ENCODE measurements around the gene IGSF21. TPM values are rescaled to one million over a fixed set of nuclear protein-coding genes. Genes with fewer than 3 reads are reported as not detected.

Gene IGSF21
- total and polyA plus RNA-seq, 2 of the 4 experiments (the other 2 are of a cell fraction): not detected

DNA sequence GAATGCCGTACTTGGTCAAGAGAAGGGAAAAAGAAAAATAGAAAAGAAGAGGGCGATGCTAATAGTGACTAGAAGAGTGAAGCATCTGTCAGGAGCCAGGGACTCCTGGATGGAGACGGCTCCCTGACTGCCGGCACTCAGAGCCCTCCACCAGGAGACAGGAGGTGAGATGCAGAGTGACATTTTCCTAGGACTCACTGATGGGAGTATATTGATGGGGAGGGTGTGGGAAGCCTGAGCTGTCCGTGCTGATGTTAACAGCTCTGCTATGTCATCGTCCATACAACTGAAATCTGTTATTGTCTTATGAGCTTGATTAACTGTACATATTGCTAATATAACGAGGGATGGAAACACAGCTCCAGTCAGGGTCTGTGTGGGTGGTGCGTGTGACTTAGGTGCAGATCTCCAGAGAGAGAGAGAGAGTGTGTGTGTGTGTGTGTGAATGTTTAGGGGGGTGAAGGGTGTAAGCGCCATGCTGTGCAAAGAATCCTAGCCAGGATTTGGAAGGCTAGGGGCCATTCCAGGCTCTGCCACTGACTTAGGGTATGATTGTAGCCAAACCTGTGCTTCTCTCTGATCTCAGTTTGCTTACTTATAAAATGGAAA lies 250.1 kb downstream of the IGSF21 start:
- Histone ChIP-seq H4K91ac (ENCODE audit: insufficient read depth, low read depth, low read length) (no peak overlapping the region), H2BK120ac (ENCODE audit: low read depth, low read length) (no peak overlapping the region), H3K14ac (replicated peaks; ENCODE audit: low read depth, low read length) (no peak overlapping the region), H3K27ac (ENCODE audit: insufficient read depth, low read length) (no peak overlapping the region), H3K36me3 (ENCODE audit: control insufficient read depth, insufficient read depth, low read length) (no peaks in the 10 kb centered on the region), H2BK20ac (ENCODE audit: low read depth, low read length) (no peak overlapping the region), H3K9me3 (ENCODE audit: control insufficient read depth, insufficient read depth, low read length) (peaks cover 32% of the 10 kb centered on the region), H4K8ac (ENCODE audit: low read depth in 2 of 2, low read length in 2 of 2) (no peak overlapping the region), H3K4me2 (ENCODE audit: low read depth, low read length) (no peak overlapping the region), H4K5ac (ENCODE audit: low read depth, low read length) (no peak overlapping the region), H2AK5ac (ENCODE audit: low read depth, low read length) (no peak overlapping the region), H3K79me1 (ENCODE audit: low read depth in 1 of 2, low read length in 2 of 2) (no peaks in the 10 kb centered on the region), H3K56ac (ENCODE audit: extremely low read depth, insufficient read depth, low read length) (no peak overlapping the region), H3K23ac (ENCODE audit: low read depth, low read length) (no peak overlapping the region), H2BK15ac (ENCODE audit: low read depth, low read length) (no peak overlapping the region), H4K20me1 (ENCODE audit: insufficient read depth, low read length) (no peaks in the 10 kb centered on the region), H3K9me1 (ENCODE audit: insufficient read depth, low read length) (no peaks in the 10 kb centered on the region), H3K4me1 (ENCODE audit: control insufficient read depth, insufficient read depth, low read length) (no peaks in the 10 kb centered on the region), H3K18ac (ENCODE audit: low read depth, low read length) (no peak overlapping the region), H3K9ac (ENCODE audit: low read depth, low read length) (no peak overlapping the region), H3K4ac (ENCODE audit: low read depth, low read length) (no peak overlapping the region), H2AFZ (replicated peaks; ENCODE audit: low read length, poor library complexity) (no peak overlapping the region), H3K4me3 (ENCODE audit: insufficient read depth, low read depth, low read length) (no peak overlapping the region), H3K27me3 (ENCODE audit: control insufficient read depth, insufficient read depth, low read length) (no peaks in the 10 kb centered on the region), H2BK5ac (ENCODE audit: low read depth, low read length, poor library complexity, severe bottlenecking) (no peak overlapping the region), H2AK9ac (replicated peaks; ENCODE audit: low read depth, low read length, poor library complexity) (no peak overlapping the region)
- ATAC-seq (ENCODE audit: low read depth): no peak
- DNase-seq: no peak
- ChIA-PET CTCF (no interaction called here), POLR2A (ENCODE audit: unreplicated experiment) (no interaction called here)
- TF ChIP-seq BHLHE40 (IDR thresholded peaks at IDR 0.05; ENCODE audit: low read depth, low read length) (no peak), CHD1 (IDR thresholded peaks at IDR 0.05; ENCODE audit: low read depth, low read length) (no peak), MAFK (IDR thresholded peaks at IDR 0.05; ENCODE audit: low read depth, low read length) (no peak), SMC3 (IDR thresholded peaks at IDR 0.05; ENCODE audit: low read depth, low read length) (no peak), MAZ (IDR thresholded peaks at IDR 0.05; ENCODE audit: borderline replicate concordance, low read depth, low read length) (no peak), POLR2A (IDR thresholded peaks at IDR 0.05; ENCODE audit: low read depth, low read length) (no peak), RAD21 (IDR thresholded peaks at IDR 0.05; ENCODE audit: low read length) (no peak), NFE2L2 (IDR thresholded peaks at IDR 0.05; ENCODE audit: low read depth, low read length) (no peak), RCOR1 (IDR thresholded peaks at IDR 0.05; ENCODE audit: insufficient replicate concordance, low read length) (no peak), RFX5 (IDR thresholded peaks at IDR 0.05; ENCODE audit: low read depth, low read length) (no peak), FOS (IDR thresholded peaks at IDR 0.05; ENCODE audit: low read depth, low read length) (no peak), MXI1 (IDR thresholded peaks at IDR 0.05; ENCODE audit: borderline replicate concordance, low read depth, low read length) (no peak), CEBPB (IDR thresholded peaks at IDR 0.05; ENCODE audit: low read depth, low read length) (no peak)
- TF ChIP-seq, protein P1, sequence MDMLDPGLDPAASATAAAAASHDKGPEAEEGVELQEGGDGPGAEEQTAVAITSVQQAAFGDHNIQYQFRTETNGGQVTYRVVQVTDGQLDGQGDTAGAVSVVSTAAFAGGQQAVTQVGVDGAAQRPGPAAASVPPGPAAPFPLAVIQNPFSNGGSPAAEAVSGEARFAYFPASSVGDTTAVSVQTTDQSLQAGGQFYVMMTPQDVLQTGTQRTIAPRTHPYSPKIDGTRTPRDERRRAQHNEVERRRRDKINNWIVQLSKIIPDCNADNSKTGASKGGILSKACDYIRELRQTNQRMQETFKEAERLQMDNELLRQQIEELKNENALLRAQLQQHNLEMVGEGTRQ (IDR thresholded peaks at IDR 0.05; ENCODE audit: low read depth, low read length): no peak
- TF ChIP-seq, protein P2, sequence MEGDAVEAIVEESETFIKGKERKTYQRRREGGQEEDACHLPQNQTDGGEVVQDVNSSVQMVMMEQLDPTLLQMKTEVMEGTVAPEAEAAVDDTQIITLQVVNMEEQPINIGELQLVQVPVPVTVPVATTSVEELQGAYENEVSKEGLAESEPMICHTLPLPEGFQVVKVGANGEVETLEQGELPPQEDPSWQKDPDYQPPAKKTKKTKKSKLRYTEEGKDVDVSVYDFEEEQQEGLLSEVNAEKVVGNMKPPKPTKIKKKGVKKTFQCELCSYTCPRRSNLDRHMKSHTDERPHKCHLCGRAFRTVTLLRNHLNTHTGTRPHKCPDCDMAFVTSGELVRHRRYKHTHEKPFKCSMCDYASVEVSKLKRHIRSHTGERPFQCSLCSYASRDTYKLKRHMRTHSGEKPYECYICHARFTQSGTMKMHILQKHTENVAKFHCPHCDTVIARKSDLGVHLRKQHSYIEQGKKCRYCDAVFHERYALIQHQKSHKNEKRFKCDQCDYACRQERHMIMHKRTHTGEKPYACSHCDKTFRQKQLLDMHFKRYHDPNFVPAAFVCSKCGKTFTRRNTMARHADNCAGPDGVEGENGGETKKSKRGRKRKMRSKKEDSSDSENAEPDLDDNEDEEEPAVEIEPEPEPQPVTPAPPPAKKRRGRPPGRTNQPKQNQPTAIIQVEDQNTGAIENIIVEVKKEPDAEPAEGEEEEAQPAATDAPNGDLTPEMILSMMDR (conservative IDR thresholded peaks at IDR 0.05; ENCODE audit: low read depth, low read length): no peak
- TF ChIP-seq, protein P3, sequence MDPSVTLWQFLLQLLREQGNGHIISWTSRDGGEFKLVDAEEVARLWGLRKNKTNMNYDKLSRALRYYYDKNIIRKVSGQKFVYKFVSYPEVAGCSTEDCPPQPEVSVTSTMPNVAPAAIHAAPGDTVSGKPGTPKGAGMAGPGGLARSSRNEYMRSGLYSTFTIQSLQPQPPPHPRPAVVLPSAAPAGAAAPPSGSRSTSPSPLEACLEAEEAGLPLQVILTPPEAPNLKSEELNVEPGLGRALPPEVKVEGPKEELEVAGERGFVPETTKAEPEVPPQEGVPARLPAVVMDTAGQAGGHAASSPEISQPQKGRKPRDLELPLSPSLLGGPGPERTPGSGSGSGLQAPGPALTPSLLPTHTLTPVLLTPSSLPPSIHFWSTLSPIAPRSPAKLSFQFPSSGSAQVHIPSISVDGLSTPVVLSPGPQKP (IDR thresholded peaks at IDR 0.05; ENCODE audit: borderline replicate concordance, low read depth, low read length): no peak
- WGBS, 2 experiments (ENCODE audit: extremely low coverage in 2 of 2, insufficient read length in 1 of 2): 48% methylated on average over 3 of the region's 9 CpGs; no CpG with 5 or more reads in 1 of the 2 experiments
- no TSS peak for BruUV-seq (replicated peaks)
- intact Hi-C loops (cut with micrococcal nuclease) (loop anchor here (5.0 kb wide), 1 partner anchor 885 kb away; no protein-coding TSS in a partner anchor), in situ Hi-C loops (cut with MboI; ENCODE audit: low sequenced_read_pairs) (no loop called here), dilution Hi-C loops (cut with HindIII; ENCODE audit: low sequenced_read_pairs, unreplicated experiment) (no loop called here)

Measured in IMR-90 (cell line).